ENCODE measurements around the gene MRLN.
"Not testable (repeated sequence)": the region's sequence is repeated elsewhere in the genome, so short reads cannot be mapped to it uniquely, and the experiment has no call there.

The MRLN gene

DNA sequence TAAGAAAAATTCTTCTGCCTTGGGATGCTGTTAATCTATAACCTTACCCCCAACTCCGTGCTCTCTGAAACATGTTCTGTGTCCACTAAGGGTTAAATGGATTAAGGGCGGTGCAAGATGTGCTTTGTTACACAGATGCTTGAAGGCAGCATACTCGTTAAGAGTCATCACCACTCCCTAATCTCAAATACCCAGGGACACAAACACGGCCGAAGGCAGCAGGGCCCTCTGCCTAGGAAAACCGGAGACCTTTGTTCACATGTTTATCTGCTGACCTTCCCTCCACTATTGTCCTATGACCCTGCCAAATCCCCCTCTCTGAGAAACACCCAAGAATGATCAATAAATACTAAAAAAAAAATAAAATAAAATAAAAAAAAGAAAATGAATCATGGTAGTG lies 8.5 kb downstream of the MRLN start:
- DNase-seq, result not testable (repeated sequence)

GRCh38 chr10:59744156-59744555 lies 9.1 kb downstream of the MRLN start:
- DNase-seq, result not testable (repeated sequence)

DNA sequence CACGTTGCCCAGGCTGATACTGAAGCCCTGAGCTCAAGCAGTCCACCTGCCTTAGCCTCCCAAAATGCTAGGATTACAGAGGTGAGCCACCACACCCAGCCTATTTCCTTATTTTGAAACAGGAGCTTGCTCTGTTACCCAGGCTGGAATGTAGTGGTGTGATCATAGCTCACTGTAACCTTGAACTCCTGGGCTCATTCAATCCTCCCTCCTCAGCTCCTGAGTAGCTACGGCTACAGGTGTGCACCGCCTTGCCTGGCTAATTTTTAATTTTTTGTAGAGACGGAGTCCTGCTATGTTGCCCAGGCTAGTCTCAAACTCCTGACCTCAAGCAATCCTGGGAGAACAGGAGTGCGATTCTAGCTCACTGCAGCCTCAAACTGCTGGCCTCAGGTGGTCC lies 11.7 kb downstream of the MRLN start:
- DNase-seq, result no peak

GRCh38 chr10:59741048-59741447 lies 12.2 kb downstream of the MRLN start:
- DNase-seq, result no peak

DNA sequence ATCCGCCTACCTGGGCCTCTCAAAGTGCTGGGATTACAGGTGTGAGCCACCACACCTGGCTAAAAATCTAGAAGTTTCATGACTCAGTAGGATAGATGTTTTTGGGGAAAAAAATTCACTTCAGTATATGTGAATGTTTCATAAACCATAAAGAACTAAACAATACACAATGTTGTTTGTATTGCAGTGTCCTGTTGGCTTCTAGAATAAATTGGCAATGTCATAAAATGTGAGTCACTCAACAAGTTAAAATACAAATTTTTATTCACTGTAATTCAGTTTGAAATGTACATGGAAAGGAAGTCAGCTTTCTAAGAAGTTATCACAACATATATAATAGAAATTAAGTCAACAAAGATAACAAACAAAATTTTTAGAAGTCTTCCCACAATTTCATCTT lies 16.5 kb downstream of the MRLN start:
- DNase-seq, result no peak

DNA sequence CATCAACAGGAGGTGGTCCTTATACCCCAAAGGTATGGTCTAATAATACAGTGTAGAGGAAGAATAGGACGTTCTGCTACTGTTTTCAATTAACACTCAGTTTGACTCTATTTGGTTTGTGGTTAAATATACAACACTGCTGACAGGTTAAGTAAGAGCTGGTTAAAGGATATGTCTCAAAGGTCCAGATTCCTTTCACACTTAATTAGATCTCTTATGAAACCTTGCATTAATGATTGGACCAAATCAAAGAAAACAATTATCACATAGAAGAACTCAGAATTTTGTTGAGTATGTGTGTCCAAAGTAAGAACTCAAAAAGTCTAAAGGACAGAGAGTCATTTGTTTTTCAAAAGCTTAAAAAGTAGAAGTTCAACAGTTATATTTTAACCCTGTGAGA lies 18.0 kb downstream of the MRLN start:
- DNase-seq, result no peak

DNA sequence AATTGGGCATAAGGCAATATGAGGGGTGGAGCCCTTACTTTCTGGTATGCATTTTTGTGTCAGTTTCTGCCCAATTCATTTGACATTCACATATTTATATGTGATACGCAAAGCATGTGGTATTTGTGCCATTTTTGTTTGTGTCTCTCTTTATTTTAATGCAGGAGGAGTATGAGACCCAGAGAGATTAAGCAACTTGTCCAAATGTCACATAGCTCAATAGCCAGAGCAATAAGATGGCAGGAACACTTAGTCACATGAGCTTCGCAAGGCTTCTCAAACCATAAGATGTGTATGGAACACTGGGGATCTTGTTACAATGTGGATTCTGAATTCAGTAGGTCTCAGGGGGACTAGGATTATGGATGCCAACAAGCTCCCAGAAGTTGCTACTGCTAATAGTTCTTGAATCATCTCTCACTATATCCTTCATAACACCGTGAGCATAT lies 19.2 kb downstream of the MRLN start:
- DNase-seq, result no peak

DNA sequence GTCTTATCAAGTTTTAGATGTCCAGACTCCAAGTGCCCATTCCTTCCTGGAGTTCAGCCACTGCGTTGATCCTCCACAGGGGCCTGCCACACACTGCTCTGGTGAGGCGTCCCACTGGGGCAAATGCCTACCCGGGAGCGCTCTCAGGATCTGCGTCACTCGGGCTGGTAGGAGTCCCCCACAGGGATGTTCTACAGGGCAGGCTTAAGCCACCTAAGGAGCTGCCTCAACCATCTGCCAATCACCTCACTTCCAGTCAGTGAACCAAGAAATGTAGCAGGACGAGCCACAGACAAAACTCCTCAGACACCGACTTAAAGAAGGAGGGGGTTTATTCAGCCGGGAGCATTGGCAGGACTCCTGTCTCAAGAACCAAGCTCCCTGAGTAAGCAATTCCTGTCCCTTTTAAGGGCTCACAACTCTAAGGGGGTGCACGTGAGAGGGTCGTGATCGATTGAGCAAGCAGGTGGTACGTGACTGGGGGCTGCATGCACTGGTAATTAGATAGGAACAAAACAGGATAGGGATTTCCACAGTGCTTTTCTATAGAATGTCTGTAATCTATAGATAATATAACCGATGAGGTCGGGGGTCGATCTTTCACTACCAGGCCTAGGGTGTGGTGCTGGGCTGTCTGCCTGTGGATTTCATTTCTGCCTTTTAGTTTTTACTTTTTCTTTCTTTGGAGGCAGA lies 19.8 kb downstream of the MRLN start:
- not testable (repeated sequence) for DNase-seq

GRCh38 chr10:59732849-59733248 lies 20.4 kb downstream of the MRLN start:
- DNase-seq, result not testable (repeated sequence)

DNA sequence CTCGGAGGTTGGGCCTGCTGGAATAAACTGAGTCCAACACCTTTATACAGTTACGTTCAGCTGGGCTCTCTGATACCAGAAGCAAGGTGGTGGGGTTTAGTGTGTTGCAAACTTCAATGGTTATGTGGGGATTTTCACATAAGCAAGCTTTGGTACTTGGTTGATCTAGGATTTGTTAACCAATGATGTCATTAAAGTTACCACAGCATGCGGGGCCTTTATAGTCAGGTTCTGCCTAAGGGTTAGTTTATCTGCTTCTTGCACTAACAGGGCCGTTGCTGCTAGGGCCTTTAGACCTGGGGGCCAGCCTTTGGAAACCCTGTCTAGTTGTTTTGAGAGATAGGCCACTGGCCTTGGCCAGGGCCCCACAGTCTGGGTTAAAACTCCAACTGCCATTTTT lies 24.1 kb downstream of the MRLN start:
- not testable (repeated sequence) for DNase-seq

DNA sequence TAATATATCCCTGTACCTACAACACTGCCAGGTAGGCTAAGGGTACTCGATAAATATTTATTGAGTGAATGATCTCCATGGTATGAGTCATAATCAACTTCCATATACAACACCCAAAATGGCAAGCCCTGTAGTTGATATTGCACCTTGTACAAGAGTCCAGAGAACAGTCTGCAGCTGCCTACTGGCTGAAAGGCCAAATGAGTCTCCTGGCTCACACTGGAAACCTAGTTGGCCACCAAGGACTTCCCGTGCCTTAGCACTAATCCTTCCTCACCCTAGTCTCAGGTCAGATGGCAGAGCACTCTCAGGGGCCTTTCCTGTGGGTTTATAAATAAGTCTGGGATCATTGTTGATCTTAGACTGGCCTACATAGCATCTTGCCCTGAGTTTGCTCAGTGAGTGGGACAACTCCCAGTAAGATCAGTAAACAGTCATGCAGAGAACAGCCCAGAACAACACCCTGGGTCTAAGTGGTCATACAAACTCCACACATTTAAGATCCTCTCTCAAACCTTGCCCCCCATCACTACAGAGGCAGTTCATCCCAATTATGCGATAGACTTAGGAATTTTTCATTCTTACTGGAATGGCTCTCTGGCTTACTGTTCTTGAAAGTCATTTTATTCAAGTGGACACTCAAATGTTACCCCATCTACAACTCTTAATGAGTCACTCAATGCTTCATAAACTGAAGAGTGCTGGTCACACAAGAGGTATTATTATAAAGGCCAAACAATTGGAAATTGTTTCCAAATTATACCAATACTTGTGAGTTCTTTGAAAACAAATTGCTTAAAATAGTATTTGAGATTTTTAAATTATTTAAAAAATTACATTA lies 28.9 kb downstream of the MRLN start:
- no peak for DNase-seq

DNA sequence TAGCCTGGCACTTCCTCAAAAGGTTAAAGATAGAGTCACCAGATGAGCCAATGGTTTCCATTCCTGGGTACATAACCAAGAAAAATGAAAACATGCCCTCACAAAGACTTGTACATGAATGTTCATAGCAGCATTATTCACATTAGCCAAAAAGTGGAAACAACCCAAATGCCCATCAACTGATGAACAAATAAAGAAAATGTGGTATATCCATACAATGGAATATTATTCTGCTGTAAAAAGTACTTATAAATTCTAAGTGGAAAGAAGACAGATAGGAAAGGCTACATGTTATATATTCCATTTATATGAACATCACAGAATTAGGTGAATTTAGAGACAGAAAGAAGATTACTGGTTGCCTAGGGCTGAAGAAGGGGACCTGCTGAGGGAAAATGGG lies 32.9 kb downstream of the MRLN start:
- DNase-seq, result no peak

GRCh38 chr10:59719374-59719773 lies 33.9 kb downstream of the MRLN start:
- no peak for DNase-seq

- DNase-seq, result no peak
Observed at GRCh38 chr10:59718257-59718656, 35.0 kb downstream of the MRLN start.

- DNase-seq, result no peak
Observed at GRCh38 chr10:59713196-59713821, 39.9 kb downstream of the MRLN start.

DNA sequence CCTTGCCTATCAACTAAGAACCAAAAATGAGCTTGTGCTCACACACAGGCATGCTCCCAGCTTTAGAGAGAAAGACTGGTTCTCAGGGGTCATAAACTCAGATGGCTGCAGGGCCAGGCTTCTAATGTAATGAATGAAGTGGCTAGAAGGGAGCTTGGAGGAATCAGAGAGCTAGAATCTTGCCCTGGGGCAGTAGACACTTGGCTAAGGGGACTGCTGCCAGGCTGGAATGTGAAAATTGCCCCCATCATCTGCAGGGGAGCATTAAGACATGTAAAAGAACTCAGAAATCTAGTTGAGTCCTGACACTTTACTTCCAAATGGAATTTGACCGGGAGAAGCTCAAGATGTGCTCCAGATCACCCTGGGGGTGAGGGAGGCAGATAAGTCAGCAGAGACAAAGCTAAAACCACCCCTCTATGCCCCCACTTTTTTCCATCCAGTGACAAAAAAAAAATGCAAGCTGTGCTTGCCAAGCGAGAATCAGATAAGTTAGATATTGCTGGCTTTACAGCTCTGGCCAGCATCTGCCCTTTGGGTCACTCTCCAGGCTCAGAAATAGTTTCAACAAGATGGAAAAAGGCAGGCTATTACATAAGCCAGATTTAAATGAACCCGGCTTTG lies 41.3 kb downstream of the MRLN start:
- no peak for DNase-seq

- peak; percentile 78 for DNase-seq
Observed at GRCh38 chr10:59709395-59710125, 43.7 kb downstream of the MRLN start, which contains the start of gene SLC16A9. TSS of gene SLC16A9 (minus strand) at chr10:59709850. CDS start at chr10:59684291, 25,559 bp downstream.

DNA sequence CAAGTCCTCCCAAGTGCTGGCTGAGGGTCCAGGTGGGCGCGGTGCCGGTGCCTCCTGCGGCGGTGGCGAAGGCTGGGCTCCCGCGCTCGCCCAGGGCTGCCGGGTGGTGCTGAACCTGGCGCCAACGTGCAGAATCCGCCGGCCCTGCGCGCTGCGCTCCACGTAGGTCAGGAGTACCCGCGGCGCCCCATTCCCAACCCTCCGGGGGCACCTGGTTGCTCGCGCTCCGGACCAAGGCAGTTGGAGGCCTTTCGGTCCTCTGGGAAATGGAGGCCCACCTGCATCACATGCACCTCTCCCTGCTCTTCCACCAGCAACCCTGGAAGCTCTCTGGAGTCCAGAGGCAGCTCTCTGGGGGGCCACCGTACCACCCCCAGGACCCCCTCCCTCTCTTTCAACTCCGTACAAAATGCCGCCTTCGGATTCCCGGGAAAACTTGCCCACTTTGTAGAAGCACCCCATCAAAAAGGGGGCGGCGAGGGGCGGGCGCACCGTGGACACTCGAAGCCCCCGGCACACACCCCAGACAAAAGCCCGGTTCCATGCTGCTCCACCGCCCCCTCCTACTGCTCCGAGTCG lies 44.4 kb downstream of the MRLN start:
- peak; percentile 60 for DNase-seq

GRCh38 chr10:59706851-59707797 lies 46.1 kb downstream of the MRLN start:
- DNase-seq, result no peak

DNA sequence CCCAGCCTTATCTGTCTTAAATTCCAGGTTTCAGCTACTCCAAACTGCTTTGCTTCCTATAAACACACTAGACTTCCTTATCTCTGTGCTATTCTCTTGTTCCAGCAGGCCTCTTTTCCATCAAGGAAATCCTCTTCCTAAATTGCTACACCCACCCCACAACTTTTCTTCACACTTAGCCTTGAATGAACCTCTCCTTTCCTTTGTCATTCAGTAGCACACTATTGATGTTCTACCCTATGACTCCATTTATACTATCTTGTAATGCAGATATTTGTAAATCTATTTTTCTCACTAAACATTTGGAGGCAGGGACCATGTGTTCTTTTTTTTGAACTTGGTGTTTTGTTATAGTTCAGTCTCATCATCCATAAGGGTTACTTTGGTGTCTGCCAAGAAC lies 47.3 kb downstream of the MRLN start:
- no peak for DNase-seq

DNA sequence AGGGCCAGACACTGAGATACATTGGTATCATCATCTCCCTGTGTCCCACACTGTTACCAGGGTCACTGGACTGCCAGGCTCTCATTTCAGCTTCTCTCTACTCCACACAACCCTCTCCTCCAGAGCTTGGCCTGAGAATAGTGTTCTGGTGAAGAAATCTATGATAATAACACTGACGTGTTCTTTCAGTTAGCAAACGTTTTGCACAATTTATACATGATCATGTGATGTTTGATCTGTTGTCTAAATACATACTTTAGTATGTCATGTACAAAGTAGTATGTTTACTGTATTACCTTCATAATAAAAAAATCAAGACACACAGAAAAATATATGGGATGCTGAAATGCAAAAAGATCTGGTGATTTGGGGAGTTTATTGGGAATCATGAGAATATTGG lies 48.6 kb downstream of the MRLN start:
- no peak for DNase-seq

All from NCI-H146 (cell line).